ENCODE measurements around the gene TRIM38.
"Not testable (repeated sequence)": the region's sequence is repeated elsewhere in the genome, so short reads cannot be mapped to it uniquely, and the experiment has no call there.

The TRIM38 gene, protein sequence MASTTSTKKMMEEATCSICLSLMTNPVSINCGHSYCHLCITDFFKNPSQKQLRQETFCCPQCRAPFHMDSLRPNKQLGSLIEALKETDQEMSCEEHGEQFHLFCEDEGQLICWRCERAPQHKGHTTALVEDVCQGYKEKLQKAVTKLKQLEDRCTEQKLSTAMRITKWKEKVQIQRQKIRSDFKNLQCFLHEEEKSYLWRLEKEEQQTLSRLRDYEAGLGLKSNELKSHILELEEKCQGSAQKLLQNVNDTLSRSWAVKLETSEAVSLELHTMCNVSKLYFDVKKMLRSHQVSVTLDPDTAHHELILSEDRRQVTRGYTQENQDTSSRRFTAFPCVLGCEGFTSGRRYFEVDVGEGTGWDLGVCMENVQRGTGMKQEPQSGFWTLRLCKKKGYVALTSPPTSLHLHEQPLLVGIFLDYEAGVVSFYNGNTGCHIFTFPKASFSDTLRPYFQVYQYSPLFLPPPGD

DNA sequence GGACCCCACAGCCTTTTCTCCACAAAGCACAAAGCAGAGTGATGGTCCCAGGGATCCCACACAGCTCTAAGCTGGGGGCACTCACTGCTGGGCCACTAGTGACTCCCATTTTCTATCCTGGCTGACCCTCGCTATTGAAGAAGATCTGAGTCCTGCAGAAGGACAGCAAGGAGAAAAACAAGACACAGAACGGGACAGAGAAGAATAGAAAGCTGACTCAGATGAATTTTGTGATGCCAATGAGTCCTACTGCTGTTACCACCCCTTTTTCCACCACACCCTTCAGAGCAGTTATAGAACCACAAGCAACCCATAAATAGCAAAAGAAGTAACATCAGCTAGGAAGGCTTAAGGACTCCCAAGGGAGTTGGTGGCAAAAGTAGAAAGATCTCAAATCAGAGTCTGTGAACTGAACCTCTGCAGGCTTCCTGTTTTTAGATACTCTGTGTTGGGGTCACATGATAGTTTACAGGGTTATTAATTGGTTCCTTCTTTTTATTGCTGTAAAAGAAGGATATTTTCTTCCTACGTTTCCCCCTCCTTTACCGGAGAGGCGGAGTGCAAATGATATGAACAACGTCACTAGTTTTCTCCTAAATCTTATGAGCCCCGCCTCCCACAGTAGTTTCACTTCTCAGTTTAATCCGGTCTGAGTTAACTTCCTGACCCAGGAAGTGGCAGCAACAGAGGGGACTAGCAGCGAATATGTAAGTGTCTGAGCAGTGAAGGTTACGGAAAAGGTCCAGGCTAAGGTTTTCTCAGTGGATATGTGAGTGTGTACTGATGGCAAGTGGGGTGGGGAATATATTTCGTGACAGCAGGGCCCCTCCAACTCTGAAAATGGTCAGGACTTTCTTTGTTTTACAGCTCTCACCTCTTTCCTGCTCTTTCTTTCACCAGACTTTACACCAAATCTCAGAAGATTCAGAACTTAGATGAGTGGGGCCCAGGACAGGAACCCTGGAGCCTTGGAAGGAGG, at the start of gene TRIM38:
TSS of gene TRIM38 (plus strand) at position 654 of the 979 bp plus-strand sequence. CDS start 3,721 bp downstream, outside the sequence.
- no peak for DNase-seq

DNA sequence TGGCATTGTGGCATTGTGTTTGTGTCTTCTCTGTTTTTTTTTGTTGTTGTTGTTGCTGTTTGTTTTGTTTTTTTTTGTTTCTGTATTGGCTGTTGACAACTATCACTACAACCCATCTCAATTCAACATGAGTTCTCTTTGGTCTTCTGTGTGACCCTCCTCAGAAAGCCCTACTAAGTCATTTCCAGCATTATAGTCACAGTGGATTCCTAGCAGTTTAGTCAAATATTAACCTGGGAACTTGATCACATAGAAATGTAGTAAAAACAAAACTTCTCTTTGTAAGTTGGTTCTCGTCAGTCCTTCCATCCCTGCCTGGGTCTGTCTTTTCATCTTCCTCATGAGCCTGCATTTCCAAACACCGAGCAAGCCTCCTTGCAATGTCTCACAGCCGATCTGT, 48.9 kb upstream of the TRIM38 start:
- no peak for DNase-seq

DNA sequence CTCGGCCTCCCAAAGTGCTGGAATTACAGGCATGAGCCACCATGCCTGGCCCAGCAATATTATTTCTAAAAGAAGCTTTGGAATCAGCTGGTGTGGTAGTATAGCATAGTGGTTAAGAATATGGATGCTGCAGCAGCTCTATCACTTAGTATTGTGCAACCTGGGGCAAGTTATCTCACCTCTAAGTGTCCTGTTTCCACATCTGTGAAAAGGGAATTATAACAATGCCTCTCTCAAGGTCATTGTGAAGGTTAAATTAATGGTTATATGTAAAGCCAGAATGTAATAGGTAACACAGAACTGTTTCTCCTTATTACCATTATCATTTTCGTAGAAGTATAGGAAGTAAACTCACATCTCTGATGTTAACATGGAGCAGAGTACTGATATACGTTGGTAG, 46.3 kb upstream of the TRIM38 start:
- DNase-seq, result no peak

DNA sequence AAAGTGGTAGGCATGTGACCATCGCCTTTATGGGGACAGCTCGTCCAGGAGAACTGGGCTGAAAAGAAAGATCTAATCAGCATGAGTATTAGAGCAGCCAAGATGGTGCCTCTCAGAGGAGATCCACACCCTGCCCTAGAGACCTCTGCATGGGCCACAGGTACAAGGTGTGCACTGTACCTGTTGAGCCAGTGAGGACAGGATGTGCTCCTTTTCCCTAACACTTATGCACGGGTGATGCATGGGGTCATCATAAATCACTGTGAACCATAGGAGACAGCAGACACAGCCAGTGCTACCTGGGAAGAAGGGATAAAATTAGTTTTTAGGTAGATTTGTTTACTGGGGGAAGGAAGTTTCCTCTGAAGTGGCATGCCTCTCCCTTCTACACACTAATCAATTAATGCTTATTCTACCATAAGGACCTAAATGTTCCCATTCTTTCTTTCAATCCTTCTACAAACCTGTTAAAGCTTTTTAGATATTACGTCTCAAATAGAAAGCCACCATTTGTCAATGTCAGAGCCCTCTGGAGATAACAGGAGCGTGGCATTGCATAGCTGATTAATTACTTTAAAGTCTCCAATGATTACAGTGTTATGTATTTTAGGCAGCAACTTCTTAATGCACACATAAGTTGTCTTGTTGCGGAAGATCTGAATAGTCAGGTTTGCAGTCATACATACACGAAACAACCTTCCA, 45.7 kb upstream of the TRIM38 start:
- no peak for DNase-seq

DNA sequence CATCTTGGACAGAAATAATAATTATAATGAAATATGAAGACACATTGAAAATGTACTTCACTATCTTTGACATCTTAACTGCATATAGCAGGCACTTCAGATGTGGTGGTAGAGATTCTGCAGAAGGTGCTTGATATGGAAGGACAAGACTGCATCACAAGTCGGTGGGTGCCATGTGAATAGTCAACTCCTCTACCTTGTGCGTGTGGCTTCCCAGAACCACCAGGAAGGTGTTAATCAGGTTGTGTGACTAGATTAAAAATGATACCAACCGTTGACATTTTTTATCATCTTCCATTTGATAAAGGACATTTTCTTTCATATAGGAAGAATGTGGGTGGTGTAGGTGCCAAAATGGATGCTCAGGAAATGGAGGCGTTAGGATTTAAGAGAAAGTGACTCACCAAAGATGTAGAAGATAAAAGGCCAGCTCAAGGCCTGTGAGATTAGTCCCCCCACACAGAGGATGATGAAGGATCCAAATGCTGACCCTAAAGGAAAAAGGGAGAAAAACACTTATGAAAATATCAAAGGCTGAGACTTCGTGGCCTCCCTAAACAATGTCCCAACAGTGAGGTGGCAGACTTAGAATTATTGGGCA, 44.4 kb upstream of the TRIM38 start:
- DNase-seq, result no peak

DNA sequence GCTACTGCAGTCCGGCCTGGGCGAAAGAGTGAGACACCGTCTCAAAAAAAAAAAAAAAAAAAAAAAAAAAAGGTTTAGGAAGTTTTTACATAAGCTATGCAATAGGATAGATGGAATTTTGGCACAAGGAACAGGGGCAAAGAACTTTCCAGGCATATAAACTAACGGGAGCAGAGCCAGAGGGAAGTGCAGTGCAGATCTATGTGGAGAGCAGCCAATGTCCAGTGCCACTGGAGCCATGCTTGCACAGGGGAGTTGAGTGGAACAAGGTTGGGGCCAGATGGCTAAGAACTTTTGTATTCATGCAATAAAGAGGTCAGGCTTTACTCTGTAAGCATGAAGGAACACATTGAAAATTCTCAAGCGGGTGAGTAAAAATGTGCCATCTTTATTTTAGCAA, 42.9 kb upstream of the TRIM38 start:
- DNase-seq, result no peak

DNA sequence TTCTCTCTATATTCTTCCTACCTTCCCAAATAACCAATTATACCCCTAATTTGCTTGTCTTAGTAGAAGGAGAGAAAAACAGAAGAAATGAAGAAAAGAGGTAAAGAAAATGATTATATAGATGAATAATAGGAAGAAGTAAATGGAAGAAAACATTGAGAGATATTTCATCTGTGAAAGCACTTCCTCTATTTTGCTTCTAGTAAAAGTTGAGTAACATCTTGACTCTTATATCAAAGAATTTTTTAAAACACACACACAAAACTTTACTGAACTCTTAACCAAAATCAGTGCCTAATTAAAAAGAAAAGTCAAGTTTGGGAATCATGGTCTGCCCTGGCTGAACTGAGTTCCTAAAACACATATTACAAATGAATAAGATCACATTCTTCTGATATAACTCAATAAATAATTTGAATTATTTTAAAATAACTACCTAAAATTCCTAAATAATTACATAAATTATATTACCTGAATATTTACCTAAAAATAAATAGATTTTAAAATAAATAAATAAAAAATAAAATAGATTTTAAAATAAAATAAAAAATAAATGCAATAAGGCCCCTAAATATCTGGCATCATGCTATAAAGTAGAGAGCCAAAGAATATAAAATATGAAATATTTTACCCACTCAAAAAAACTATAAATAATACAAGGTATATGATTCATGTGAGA, 40.9 kb upstream of the TRIM38 start:
- DNase-seq, result no peak

DNA sequence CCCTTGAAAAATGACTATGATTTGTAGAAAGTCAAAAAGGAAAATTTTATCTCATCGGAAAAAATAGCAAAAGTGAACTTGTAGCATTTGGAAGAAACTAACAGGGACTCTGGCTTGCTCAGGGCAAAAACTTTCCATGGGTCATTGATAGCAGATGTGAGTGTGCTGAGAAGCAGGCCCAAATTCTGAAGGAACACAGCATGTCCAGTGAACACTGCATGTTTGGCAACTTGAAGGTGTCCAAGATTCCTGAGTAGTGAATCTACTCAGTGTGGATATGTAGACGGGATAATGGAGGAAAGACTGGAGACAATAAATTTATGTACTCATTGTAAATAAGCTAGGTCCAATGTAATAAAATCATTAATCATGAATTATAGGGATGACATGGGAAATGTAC, 40.3 kb upstream of the TRIM38 start:
- no peak for DNase-seq

DNA sequence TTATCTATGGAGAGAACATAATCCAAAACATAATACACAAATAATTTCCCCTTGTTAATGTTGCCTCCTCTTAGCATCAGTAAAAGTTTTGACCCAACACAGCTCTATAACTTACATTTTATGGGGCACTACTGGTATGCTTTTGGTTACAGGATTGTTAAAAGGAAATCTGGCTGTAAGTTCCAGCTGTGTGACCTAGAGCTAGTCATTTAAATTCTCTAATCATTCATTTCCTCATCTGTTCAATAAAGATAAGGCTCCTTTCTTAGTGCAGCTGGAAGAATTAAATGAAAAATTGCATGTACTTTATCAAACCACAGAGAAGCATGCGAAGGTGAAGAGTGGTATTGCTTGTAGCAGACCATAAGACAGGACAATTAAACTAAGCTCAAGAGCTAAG, 36.7 kb upstream of the TRIM38 start:
- no peak for DNase-seq

DNA sequence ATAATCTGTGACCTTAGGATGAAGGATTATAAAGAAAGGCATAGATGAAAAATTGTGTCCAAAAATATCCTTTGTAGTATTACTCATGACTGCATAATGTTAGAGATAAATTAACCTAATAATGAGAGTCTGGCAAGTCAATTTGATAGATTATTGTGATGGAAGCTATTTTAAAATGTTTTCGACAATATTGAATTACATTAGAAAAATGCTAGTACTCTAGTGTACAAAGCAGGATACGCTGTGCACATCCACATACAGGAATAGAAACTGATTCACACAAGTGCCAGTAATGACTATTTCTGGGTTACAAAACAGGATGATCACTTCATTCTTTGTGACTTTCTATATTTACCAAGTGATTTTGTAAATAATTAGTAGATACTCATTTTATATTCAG, 35.4 kb upstream of the TRIM38 start:
- DNase-seq, result no peak

DNA sequence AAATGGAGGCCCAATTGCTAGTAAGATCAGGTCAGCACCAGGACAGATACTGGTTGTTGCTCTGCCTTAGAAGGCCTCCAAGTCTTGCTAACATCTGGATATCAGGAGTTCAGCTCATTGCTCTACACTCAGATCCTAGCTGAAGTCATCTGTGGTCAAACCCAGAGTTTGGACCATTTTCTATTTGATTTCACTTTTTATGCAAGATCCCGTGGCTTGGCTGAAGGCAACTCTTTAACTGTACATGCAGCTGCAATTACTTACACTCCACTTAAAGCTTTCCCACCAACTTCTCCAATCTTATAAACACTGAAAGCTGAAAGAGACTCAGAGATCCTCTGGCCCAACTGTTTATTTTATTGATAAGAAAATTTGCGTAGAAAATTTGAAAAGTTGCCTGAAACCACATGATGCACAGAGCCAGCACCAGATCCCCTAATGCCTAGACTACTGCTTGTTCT, 34.8 kb upstream of the TRIM38 start:
- DNase-seq, result no peak

DNA sequence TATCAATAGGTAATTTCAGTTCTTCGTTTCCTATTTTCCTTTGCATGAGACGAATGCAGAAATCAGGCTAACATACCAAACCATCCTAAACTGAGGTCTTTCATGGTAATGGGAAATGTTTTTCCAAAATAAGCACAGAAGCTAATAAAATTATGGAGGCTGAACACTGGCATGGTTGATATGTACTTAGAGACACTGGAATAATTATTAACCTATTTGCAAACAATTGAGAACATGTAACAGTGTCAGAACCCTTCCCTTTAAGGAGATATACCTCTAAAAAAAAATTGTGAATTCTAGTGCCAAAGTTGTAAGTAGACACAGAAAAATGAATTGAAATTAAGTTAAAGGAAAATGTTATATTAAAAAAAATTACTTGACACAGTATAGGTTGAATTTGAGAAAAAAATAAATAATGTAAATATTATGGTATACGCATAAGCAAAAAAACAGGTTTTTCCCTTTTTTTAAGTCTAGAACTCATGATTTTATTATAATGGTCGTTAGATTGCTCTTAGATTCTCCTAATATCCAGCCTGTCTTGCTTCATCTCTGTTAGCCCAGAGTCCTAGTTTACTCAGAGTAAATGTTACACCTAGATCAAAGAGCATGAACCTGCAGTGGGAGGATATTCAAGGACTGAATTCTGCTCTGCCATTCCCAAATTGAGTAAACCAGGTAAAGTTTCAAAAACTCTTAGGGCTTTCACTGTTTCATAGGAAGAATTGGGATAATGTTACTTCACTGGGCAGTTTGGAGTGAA, 33.9 kb upstream of the TRIM38 start:
- DNase-seq, result no peak

DNA sequence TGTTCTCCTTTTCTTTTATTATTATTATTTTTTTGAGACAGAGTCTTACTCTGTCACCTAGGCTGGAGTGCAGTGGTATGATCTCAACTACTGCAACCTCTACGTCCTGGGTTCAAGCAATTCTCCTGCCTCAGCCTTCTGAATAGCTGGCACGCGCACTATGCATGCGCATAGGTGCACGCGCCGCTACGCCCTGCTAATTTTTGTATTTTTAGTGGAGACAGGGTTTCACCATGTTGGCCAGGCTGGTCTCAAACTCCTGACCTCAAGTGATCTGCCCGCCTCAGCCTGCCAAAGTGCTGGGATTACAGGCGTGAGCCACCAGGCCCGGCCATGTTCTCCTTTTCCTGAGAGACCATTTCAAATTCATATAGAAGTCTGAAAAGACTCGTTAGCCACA, 32.8 kb upstream of the TRIM38 start:
- not testable (repeated sequence) for DNase-seq

DNA sequence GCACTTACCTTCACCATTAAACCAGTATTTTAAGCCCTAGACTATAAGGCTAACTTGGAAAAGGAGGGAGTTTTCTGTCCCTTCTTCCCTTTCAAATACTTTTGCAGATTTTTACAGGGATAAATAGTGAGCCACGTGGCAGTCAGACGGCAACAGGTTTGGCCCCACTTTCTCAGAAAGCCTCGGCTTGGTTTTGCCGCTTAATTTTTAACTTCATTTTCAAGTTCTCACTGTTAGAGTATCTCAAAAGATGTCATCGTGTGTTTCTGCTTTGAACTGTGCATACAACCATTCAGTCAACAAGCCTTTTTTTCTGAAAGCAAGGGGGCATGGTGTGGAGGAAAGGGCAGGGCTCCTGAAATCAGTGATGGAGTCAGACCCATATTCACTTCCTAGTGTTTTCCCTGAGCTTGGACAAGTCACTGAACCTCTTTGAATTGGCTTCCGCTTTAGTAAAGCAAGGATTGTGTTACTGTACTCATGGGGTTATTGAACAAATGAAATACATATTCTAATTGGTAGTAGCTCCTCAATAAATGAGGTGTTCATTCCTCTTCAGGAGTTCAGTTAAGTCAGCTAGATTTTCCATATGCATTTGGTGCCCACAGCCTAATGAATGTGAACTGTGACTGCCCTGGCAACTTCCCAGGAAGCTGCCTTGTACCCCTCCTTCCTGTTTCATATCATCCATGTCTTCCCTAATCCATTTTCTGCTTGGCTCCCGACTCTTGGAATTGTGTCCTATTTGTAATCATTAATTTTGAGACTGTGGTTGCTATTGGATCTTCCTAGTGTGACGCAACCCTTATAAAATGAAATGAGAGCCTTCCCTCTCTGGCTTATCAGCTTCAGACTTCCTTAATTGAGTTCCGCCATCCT, 31.8 kb upstream of the TRIM38 start, which contains the start of gene SLC17A2:
TSS of gene SLC17A2 (minus strand) at position 160 of the 879 bp plus-strand sequence. CDS start 4,895 bp downstream, outside the sequence.
- no peak for DNase-seq

DNA sequence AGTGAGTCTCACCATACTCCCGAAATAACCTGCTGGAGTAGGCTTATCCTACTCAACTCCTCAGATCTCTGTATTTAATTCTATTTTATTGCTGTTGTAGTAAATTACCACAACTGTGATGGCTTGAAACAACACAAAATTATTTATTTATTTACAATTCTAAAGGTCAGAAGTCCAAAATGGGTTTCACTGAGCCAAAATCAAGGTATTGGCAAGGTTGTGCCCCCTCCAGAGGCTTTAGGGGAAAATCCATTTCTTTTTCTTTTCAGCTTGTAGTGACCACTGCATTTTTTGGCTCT, 31.2 kb upstream of the TRIM38 start:
- DNase-seq, result no peak

DNA sequence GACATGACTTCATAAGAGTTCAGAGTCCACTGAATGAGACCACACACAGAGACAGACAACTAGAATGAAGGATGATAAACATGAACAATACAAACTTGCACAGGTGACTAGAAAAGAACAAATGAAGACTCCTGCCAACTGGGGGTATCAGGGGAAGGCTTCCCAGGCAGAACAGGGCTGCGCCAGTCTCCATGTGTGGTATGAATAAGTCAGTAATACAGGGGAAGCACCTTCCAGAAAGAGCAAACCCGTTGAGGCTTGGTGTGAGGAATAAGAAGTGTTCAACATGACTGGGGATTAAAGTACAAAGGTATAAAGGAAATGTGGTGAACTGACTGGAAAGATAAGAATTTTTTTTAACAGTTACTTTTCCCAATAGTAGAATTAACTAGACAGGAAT, 28.4 kb upstream of the TRIM38 start:
- no peak for DNase-seq

DNA sequence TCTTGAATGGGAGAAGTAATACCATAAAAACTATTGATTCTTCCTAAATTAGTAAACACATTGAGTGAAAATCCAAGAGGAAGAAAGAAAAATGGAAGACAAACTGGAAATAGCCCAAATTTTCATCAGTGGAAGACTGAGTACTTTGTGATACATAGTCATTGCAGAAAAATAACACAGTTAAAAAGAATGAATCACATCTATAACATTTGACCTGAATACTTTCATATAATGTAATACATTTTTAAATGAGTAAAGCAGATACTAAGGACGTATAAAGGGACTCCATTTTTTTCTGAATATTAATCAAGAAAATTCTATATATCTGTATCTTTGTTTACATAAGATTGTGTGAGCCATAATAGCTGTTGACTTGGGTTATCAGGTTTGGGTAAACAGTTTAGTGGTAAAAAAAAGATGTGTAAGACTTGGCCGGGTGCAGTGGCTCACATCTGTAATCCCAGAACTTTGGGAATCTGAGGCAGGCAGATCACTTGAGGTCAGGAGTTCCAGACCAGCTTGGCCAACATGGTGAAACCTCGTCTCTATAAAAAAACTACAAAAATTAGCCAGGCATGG, 27.8 kb upstream of the TRIM38 start:
- no peak for DNase-seq

DNA sequence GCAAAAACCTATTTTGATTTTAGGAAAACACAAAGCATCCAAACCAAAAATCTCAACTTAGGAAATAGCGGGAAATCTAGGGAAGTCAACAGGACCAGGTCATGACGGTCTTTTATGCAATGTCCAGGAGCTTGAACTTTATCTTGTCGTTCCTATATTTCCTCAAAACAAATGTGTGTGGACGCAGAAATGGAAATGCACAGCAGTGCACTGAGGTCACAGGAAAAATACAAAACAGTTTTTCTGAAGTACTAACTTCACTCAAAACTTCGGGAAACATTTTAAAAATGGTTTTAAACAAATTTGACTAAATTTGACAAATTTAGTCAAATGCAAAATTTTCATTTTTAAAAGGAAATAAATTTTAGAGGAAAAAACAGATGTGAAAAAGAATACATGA, 26.6 kb upstream of the TRIM38 start:
- DNase-seq, result no peak

DNA sequence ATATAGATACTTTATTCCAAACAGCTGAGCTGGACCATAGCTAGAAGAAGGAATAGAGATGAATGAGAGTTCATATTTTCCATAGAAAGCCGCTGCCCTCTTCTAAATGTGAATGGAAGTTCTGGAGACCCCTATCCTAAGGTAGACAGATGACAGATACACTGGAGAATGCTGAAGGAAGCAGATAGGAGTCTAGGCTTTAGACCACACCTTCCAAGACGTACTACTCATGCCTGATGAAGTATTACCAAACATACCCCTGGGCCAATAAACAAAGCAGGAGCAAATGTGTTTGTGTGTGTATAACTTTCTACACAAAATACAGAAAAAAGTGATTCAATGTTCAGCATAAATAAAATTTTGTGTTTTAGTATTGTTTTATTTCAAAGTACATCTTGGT, 23.0 kb upstream of the TRIM38 start:
- no peak for DNase-seq
